GM18868 (cell line): ENCODE measurements around the gene RANBP1.

ENCODE experiments used
- ATAC-seq: cut with Tn5 transposase; IDR thresholded peaks from one replicate; pipeline ENCODE4 v1.9.1; 2021; ENCODE audit warnings: mild to moderate bottlenecking, moderate library complexity; ENCODE audit not compliant: unreplicated experiment

RANBP1 gene

DNA sequence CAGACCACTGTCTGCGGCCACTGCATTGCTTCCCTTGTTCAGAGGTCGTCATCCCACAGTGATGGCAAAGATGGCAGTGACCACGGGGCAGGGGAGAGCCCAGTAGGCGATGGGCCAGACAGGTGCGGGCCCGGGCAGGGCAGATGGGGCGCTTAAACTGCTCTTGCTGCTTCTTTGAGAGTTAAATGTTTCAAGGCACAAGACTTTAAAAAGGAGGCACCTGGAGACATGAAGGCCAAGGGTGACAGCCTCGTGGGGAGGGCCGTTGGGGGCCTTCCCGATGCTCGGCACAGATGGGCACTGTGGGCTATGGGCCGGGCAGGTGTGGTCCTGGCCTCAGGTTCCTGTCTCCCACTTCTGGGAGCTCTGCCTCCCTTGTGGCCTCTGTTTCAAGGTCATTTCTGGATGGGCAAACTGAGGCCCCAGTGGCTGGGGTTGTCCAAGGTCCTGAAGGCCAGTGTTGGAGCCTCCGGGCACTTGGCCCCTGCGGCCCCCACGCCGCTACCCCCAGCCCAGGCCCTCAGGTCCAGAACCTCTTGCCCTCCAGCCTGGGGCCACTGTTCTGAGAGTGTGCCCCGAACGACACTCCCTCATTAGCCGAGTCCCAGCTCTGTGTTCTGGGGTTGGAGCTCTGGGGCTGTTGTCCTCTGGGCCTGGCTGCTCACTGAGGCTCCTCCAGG is 51.9 kb downstream of the RANBP1 start:
- no peak for ATAC-seq

DNA sequence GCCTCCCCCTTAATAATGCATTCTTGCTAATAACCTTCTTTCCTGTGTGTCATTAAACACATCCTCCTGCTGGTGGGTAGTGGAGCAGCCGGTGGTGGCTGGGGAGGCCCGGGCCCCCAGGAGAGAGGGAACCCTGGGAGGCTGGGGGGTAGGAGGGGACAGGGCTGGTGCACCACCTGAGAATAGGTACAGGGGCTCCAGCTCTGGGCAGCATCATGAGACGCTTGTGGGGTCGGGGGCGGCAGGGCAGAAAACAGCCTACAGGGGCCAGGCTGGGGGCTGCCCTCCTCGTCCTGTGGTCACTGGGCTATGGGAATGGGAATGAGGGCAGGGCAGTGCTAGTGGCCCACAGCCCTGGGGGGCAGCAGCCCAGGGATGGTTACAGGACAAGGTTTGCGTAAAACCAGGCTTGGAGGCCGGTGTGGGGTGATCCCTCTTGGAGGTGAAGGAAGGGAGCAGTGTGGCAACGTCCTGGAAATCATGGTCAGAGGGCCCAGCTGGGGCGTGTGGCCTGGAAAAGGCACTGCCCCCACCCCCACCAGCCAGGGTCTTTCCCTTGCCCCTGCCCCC is 53.4 kb downstream of the RANBP1 start:
- no peak for ATAC-seq

DNA sequence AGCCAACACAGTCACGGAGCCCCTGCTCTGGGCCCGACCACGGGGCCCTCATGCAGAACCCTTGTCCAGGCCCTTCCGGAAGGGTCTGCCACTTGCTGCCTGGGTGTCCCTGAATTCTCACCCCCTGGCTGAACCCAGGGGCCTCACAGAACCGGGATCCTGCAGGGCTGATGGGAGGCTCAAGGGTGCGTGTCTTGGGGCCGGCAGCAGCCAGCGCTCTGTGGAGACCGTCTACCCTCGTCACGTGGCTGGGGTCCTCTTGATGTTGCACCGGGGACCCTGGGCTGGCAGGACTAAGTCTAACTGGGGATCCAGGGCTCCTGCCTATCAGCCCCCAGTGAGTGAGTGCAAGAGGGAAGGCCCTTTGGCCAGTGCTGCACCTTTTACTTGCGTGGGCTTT is 54.3 kb downstream of the RANBP1 start:
- no peak for ATAC-seq

DNA sequence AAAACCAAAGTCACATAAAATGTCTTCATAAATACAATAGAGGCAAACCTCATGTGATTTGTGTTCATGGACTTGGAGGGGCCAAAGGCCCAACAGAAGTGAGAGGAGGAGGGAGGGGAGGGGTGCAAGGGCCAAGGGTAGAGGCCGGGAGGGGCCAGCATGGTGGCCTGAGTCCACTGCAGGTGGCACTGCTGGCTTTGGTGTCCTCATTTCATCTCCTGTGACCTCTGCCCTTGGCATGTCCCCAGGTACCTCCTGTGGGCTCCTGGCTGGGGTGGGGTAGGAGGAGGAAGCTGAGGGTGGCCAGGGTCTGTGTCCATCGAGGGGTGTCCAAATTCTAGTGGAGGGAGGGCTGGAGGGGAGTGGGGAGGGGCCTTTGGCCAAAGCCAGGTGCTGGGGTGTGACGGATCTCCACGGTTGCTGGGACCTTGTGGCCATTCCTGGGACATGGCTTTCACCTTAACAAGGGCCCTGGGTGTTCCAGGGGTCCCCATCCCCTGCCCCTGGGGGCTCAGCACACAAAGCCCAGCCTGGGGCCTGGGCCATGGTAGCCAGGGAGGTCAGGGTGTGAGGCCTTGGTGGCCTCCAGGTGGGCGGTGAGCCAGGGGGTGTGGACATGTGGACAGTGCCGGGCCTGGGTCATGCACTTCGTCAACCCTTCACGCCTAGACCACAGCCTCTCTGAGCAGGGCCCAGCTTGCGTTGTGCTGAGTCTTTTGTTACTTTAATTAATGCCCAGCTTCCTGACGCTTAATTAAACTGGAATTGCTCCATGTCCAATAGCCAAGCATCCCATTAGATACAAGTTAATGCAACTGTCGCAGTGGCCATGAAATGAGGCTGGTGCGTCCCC is 55.6 kb downstream of the RANBP1 start:
- no peak for ATAC-seq

DNA sequence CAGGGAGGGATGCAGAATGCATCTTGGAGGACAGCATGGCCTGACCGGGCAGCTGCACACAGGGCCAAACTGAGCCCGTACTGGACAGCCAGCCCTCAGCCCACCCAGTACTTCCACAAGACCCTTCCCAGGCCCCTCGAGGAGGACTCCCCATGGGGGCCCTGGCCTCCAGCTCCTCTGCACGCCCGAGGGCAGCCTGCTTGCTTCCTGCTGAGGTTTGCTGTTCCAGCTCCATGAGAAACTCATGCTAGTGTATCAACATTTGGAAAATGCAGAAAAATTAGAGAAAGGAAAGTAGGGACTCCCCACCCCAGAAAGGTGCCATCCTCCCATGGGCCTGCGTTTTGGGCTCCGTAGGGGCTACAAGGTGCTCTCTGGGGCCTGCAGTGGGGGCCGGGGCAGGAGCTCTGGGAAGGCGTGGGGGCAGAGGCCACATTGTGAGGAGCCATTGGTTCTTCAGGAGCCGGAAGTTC is 56.3 kb downstream of the RANBP1 start:
- no peak for ATAC-seq

DNA sequence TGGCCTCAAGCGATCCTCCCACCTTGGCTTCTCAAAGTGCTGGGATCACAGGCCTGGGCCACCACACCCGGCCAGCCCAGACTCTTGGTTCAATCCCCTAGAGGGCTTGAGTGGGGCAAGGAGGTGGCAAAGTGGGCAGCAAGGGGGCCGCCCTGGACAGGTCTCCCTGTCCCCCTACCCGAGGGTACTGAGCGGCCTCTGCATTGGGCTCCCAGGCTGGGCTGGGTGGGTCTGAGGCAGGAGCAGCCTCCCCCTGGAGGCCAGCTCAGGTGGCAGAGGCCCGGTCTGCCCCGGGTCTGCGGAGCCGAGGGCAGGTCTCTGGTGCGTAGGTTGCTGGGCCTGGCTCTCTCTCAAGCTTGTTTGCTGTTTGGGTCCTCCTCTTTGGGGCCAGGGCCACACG is 57.3 kb downstream of the RANBP1 start:
- ATAC-seq = no peak

DNA sequence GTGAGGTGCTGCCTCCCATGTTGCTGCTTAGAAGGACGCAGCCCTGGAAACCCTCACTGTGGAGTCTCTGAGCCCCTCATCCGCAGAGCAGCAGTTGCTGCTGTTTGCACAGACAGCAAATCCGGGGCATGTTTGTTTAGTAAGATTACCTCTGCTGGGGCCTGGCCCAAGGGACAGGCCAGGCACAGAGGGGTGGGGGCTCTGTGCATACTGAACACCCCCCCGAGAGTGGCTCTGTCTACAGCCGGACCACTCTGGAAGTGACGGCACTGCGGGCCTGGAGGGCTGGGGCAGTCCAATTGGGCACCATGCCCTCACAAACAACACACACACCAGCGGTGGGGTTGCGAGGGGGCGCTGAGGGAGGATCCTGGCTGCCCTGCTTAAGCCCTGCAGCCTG is 57.9 kb downstream of the RANBP1 start:
- no peak for ATAC-seq

DNA sequence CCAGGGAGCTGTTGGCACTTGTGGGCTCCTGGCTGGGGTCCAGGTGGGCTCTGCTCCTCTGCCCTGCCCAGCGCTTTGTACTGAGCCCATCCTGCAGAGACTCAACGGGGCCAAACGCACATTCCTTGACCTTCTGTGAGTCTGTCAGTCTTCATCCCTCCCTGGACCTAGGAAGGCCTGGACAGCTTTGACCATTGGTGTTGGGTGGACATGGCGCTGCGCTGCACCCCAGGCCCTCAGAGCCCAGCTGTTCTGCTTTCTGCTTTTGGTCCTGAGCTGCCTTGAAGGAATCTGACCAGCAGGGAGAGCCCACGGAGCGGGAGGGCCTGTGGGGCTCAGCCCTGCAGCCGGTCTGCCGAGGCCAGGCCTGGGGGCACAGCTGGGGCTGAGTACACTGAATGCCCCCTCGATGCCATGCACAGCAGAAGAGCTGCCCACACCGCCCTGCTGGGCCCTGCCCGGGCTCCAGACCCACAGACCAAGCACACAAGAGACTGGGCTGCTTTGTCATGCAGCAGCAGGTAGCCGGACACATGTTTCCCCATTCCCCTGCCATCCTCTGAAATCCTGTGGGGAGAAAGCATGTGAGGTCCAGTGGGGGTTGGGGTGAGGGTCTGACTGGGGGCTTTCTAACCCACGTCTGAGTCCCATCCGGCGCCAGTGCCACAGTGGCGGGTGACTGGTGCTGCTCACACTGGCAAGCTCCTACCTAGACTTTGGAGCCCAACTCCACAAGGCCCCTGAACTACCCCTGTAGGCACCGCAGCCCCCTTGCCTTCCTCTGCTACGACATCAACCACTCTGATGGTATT is 59.1 kb downstream of the RANBP1 start:
- no peak for ATAC-seq

DNA sequence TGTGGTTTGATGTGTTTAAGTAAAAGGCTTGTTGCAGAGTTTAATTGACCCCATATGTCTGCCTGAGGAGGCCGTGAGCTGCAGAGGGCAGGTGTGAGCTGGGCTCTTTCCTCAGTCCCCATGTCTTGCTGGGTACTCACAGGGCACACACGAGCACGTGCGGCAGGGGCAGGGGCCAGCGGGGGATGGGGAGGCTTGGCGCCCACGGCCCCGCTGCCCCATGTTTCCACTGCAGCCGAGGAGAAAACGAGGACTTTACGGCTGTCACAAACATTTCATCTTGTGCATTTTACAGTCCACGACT is 59.6 kb downstream of the RANBP1 start:
- ATAC-seq = no peak

DNA sequence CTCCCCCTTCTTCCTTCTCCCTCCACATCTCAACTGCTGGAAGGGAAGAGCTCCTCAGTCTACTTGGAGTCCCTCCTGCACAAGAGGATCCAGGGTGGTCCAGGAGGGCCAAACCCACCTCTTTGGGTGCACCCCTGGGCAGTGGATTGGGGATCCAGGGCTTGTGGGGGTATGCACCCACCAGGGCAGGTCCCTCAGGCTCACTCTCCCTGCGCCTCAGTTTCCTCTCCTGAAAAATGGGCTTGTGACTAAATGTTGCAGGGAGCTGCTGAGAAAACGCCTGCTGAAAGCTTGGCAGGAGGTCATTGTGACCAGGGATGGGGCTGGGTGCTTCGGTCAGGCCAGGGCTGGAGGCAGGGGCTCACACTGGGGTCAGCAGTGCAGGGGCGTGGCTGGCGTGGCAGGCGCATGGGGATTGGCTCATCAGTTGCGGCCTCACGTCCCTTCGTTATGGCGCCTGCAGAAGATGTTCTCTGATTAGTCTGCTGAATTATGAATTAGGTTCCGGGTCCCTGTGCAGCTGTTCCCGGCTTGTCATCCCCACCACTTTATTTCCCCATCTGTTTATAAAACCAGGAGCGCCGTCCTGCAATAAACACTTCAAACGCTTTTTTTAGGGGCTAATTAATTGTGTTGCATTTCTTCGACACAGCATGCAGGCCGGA is 60.6 kb downstream of the RANBP1 start:
- no peak for ATAC-seq
